NK-92 (cell line): Measurements from ENCODE around the gene MAD1L1.

Source experiments
- DNase-seq: peaks from one replicate; lab custom pipeline; 2025; ENCODE audit not compliant: unreplicated experiment; lab: John Stamatoyannopoulos, UW

Gene MAD1L1

DNA sequence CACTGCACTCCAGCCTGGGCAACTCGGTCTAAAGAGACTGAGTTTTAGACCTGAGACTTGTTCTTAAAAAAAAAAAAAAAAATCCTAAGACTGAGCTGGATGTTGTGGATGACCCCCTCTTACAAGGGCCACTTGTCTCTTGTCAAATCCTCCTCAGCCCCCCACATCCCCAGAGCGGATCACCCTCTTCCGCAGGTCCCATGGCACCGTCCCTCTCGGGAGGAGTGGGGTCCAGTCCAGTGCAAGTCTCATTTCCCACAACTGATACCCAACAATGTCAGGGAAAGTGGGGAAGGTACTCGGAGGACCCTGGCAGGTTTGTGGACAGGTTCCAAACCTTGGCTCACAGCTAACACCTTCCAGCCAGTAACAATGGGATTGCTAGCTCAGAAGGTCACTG lies 462.4 kb downstream of the MAD1L1 start:
- DNase-seq, result no peak

DNA sequence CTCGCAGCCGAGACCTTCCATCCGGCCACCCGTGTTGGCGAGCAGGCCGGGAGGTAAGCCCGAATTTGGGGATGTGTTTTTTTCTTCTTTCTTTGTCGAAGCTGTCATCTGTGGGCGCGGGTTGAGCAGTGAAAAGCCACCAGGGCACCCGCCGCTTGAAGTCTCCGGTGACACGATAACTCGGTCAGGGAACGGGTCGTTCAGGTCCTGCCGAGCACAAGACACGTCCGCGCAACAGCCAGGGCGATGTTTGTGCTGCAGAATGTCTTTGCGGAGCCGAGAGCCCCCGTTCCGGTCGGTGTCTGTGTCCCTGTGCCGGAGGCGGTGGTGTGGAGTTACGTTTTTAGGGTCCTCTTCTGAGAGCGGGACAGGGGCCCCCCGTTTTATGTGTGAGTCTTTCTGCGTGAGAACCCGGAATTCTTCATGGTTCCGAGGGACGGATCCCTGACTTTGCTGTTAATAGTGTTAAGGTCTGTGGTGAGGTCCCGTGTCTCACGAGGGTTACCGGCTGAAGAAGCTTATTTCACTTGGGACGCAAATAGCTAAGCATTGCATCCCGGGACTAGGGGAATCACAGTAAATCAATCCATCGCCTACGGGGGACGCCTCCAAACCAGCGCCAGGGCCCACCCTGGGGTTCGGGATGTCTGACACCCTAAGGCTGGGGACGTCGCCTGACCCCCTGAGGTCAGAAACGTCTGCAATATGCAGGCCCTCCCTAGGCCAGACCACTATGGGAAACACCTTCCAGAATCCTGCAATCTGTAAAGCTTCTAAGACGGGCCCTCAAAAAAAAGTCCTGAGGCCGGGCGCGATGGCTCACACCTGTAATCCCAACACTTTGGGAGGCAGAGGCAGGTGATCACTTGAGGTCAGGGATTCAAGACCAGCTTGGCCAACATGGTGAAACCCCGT lies 463.2 kb downstream of the MAD1L1 start:
- DNase-seq, result no peak

DNA sequence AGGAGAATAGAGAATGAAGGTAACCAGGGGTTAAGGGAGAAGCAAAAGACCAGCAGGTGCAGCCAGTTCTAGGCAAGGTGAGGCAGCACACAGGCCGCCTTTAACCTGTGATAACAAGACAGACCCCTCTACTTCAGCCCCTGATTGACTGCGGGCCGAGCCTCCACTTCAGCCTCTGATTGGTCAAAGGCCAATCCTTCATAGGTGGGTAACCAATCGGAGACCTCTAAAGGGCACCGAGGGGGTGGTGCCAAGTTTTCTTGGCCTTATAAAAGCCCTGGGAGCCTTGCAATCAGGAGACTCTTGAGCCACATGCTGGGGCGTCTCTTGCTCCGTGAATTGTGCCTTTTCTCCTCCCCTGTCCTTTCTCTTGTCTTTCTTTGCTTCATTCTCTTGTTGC lies 463.9 kb downstream of the MAD1L1 start:
- no peak for DNase-seq

DNA sequence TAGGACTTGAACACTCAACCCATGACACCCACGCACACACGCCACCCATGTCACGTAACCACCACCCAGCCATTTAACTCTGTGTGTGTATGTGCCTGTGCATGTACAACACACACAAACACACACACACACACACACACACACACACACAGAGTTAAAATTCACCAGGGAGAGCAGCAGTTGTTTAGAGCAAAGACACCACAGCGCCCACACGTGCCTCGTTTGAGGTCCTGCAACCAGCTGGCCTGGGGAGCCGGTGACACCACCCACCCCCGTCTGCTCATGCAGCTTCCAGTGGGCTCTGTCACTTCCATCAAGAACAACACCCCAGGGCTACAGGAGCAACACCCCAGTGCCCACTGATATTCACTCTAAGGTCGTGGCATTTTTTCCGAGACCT lies 465.2 kb downstream of the MAD1L1 start:
- no peak for DNase-seq
